ENCODE measurements around the gene ENOX1.

GRCh38 chr13:43529796-43530195 is 257.0 kb downstream of the ENOX1 start:
- TF ChIP-seq CTCF (conservative IDR thresholded peaks at IDR 0.05; ENCODE audit: low read depth, low read length) = no peak
- no peak for TF ChIP-seq EZH2phosphoT487 (IDR thresholded peaks at IDR 0.05; ENCODE audit: borderline replicate concordance, low read length)
- no peak for TF ChIP-seq EZH2 (IDR thresholded peaks at IDR 0.05; ENCODE audit: low read length, unreplicated experiment)
